ENCODE data around the gene FGF8.
A peak's percentile ranks its signal among the peaks of the same experiment; 100 is the strongest.

GRCh38 chr10:101782811-101783735 lies 7.2 kb upstream of the FGF8 start, which contains the start of gene NPM3:
- TF ChIP-seq RAD21 (IDR thresholded peaks at IDR 0.05) (no peak), NR2F2 (IDR thresholded peaks at IDR 0.05) (no peak), RXRA (IDR thresholded peaks at IDR 0.05) (no peak), CTCF (IDR thresholded peaks at IDR 0.05; ENCODE audit: low read depth, low read length, missing input control) (no peak), YY1 (IDR thresholded peaks at IDR 0.05) (peak; percentile 97), ATF3 (IDR thresholded peaks at IDR 0.05) (no peak), REST (IDR thresholded peaks at IDR 0.05) (no peak), MAX (IDR thresholded peaks at IDR 0.05) (peak; percentile 64), EGR1 (IDR thresholded peaks at IDR 0.05; ENCODE audit: low read depth in 2 of 2) (no peak), SP1 (IDR thresholded peaks at IDR 0.05) (no peak), TAF1 (conservative IDR thresholded peaks at IDR 0.05) (no peak)

Measured in liver (tissue), 3 donors.